ENCODE results near the gene COX6B2. TPM values are rescaled to one million over a fixed set of nuclear protein-coding genes. Genes with fewer than 3 reads are reported as not detected.

The COX6B2 gene
- total and polyA plus RNA-seq, 12 donors = not detected

DNA sequence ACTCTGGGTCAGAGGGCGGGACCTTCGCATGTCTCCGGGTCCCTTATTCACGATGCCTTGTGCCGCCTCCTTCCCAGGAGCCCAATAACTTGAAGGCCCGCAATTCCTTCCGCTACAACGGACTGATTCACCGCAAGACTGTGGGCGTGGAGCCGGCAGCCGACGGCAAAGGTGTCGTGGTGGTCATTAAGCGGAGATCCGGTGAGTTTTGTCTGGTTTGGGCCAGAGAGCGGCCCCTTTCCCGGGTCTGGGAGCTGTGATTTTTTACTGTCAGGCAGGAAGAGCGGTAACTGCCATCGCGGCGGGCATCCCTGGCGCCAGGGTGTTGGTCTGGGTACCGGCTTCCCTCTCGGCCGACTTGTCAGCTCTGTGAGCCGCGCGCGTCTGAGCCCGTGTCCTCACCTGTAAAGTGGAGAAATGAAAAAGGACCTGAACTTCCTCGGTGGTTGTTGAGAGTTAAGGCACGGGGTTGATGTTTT is 32.0 kb upstream of the COX6B2 start:
- intact Hi-C loops (cut with DNase I) = loop anchor here in 4 of 10 donors (5.0 to 10.0 kb wide), 4 partner anchors 76 to 104 kb away; partner anchors contain the start of genes BRSK1 (in 1 of the 4), C19orf85 (in 1 of the 4), HSPBP1 (in 1 of the 4) and ISOC2 (in 1 of the 4)
- Histone ChIP-seq H3K36me3 (peaks cover 0 to 51% (median 35%) of the 10 kb centered on the region in 9 donors), H3K4me3 (peak overlapping the region; percentile 74 to 99 (median 80)), H3K9me3 (no peaks in the 10 kb centered on the region), H3K27ac (peak overlapping the region; percentile 25 to 97 (median 91)), H3K4me1 (peaks cover 27 to 60% (median 44%) of the 10 kb centered on the region in 9 donors), H3K27me3 (no peaks in the 10 kb centered on the region)
- 6% methylated on average over 33 of the region's 33 CpGs for WGBS, 2 donors
- DNase-seq = no peak
- no peak for ATAC-seq
- TF ChIP-seq, protein P1, sequence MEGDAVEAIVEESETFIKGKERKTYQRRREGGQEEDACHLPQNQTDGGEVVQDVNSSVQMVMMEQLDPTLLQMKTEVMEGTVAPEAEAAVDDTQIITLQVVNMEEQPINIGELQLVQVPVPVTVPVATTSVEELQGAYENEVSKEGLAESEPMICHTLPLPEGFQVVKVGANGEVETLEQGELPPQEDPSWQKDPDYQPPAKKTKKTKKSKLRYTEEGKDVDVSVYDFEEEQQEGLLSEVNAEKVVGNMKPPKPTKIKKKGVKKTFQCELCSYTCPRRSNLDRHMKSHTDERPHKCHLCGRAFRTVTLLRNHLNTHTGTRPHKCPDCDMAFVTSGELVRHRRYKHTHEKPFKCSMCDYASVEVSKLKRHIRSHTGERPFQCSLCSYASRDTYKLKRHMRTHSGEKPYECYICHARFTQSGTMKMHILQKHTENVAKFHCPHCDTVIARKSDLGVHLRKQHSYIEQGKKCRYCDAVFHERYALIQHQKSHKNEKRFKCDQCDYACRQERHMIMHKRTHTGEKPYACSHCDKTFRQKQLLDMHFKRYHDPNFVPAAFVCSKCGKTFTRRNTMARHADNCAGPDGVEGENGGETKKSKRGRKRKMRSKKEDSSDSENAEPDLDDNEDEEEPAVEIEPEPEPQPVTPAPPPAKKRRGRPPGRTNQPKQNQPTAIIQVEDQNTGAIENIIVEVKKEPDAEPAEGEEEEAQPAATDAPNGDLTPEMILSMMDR (IDR thresholded peaks at IDR 0.05) = no peak

DNA sequence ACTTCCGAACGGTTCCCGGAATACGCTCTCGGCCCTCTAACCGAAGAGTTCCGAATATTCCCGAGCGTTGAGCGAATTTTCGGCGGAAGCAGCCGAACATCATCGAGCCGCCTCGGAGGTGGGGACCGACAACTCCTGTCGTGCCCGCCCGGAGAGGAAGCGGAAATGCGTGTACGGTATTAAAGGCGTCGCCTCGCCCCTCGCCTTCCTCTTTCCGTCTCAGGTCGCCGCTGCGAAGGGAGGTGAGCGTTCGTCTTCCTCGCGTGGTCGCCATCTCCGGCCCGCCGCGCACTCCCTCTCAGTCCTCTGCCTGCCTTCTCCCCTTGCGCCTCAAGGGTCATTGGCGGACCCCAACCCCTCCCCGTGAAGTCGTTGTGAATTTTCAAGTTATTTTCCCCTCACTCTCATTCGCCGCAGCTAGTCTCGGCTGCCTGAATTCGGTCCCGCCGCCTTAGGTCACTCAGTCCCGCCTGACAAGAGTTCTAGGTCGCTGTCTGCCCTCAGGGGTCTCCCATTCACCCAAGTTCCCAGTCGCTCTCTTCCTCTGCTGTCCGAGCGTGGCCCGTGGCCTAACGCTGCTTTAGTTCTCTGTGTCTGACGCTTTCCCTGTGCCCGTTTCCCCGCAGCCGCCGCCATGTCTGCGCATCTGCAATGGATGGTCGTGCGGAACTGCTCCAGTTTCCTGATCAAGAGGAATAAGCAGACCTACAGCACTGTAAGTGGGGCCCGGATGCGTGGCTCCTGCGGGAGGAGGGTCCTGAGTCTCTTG is 31.4 kb upstream of the COX6B2 start, which contains the start of gene RPL28:
TSS of gene RPL28 (plus strand) at position 209 of the 769 bp plus-strand sequence. CDS start at position 635, 426 bp downstream.
- H3K4me3 ChIP-seq = peak within 1 kb of the TSS; percentile 74 to 99 (median 80)
- peaks cover 27 to 59% (median 44%) of the 10 kb centered on the region in 9 donors for H3K4me1 ChIP-seq
- no peaks in the 10 kb centered on the region for H3K9me3 ChIP-seq
- TF ChIP-seq, protein P1 (IDR thresholded peaks at IDR 0.05) = no peak
- intact Hi-C loops (cut with DNase I) = loop anchor here in 5 of 10 donors (1.0 to 10.0 kb wide), 7 partner anchors 22 to 104 kb away; partner anchors contain the start of genes KMT5C (in 3 of the 5), BRSK1 (in 1 of the 5), C19orf85 (in 1 of the 5) and HSPBP1 (in 1 of the 5)
- DNase-seq (peak; percentile 97 to 99), ATAC-seq (peak; percentile 90 to 96 (median 93))
- 0% methylated on average over 68 of the region's 68 CpGs for WGBS, 2 donors
- peak within 1 kb of the TSS; percentile 77 to 97 (median 91) for H3K27ac ChIP-seq
- no peaks in the 10 kb centered on the region for H3K27me3 ChIP-seq
- H3K36me3 ChIP-seq = peaks cover 0 to 45% (median 32%) of the 10 kb centered on the region in 9 donors

DNA sequence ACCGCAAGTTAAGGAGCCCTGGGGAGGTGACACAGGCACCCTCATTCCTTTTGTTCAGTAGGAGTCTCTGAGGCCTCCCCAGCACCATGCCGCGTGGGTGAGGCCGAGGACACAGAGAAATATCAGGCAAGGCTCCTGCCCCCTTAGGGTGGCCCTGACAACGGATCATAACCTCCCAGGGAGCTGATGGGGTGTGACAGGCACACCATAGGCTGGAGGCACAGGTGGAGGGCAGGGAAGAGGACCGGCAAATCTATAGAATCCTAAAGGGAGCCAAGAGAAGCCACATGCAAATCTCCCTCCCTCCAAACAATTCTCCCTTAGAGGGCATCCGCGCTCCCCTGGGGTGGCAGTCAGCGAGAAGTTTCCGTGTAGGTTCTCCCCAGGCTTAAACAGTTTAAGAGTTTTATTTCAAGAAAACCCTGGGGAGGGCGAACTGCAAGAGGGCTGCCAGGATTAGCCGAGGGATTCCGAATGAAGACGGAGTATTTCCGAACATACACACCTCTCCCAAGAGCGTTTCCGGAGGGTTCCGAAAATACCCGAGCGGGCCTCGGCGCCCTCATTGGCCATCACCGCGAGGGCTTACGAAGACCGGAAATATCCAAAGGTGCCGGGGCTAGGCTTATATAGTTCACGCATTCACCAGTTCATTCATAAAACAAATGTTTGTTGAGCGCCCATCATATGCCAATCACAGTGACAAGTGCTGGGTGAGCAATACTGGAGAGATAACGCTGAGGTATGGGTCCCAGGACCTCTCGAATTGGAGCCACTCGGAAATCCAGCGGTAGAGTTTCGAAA is 30.6 kb upstream of the COX6B2 start:
- intact Hi-C loops (cut with DNase I) = loop anchor here in 9 of 10 donors (1.0 to 10.0 kb wide), 8 partner anchors 23 to 103 kb away; partner anchors contain the start of genes KMT5C (in 3 of the 9), BRSK1 (in 1 of the 9), C19orf85 (in 1 of the 9) and HSPBP1 (in 1 of the 9)
- peak overlapping the region; percentile 18 to 99 (median 80) for H3K4me3 ChIP-seq
- peak; percentile 96 to 97 for DNase-seq
- H3K36me3 ChIP-seq = peaks cover 0 to 37% (median 32%) of the 10 kb centered on the region in 9 donors
- peaks cover 27 to 55% (median 44%) of the 10 kb centered on the region in 9 donors for H3K4me1 ChIP-seq
- peak overlapping the region; percentile 77 to 97 (median 91) for H3K27ac ChIP-seq
- 6% methylated on average over 34 of the region's 34 CpGs for WGBS, 2 donors
- peak; percentile 86 to 95 (median 90) for ATAC-seq
- H3K27me3 ChIP-seq = no peaks in the 10 kb centered on the region
- TF ChIP-seq, protein P1 (IDR thresholded peaks at IDR 0.05) = peak in 1 of 9 donors; percentile 2
- H3K9me3 ChIP-seq = no peaks in the 10 kb centered on the region
